Measurements from ENCODE around the gene ATG12. TPM values are rescaled to one million over a fixed set of nuclear protein-coding genes. Genes with fewer than 3 reads are reported as not detected.
"Not testable (repeated sequence)": the region's sequence is repeated elsewhere in the genome, so short reads cannot be mapped to it uniquely, and the experiment has no call there.

ATG12 gene
- total RNA-seq, 1 experiment from 2014 or later: 52.0 TPM

GRCh38 chr5:115825948-115826347 lies 15.4 kb downstream of the ATG12 start:
- DNase-seq (ENCODE audit: low read depth, low spot score) (no peak), ATAC-seq (no peak)
- intact Hi-C loops (cut with micrococcal nuclease; ENCODE audit: unreplicated experiment) (no loop called here), in situ Hi-C loops (cut with HindIII; ENCODE audit: low pct_unique_long_range_greater_than_20kb, low sequenced_read_pairs) (no loop called here)
- Histone ChIP-seq H3K9me3 (ENCODE audit: control insufficient read depth, insufficient read depth, low read depth, low read length) (no peaks in the 10 kb centered on the region), H3K27me3 (ENCODE audit: control insufficient read depth, insufficient read depth, low read length) (no peaks in the 10 kb centered on the region), H3K4me3 (ENCODE audit: low read depth in 2 of 2, low read length in 2 of 2) (no peak overlapping the region), H3K27ac (ENCODE audit: low read length) (no peak overlapping the region), H3K36me3 (ENCODE audit: control insufficient read depth, insufficient read depth, low read length) (0 out of 2 replicates have a peak, but pooled peaks cover 4% of the 10 kb centered on the region), H3K4me1 (ENCODE audit: control insufficient read depth, insufficient read depth, low read length) (no peaks in the 10 kb centered on the region)
- ChIA-PET POLR2A (no interaction called here), CTCF (no interaction called here)
- BruUV-seq (replicated peaks): no TSS peak
- no peak for TF ChIP-seq SIN3A (IDR thresholded peaks at IDR 0.05; ENCODE audit: borderline replicate concordance, insufficient read depth, low read depth, low read length)
- TF ChIP-seq TCF7L2 (IDR thresholded peaks at IDR 0.05; ENCODE audit: low read depth, low read length): no peak
- no peak for TF ChIP-seq REST (IDR thresholded peaks at IDR 0.05; ENCODE audit: insufficient read depth in 1 of 2, low read depth in 2 of 2, low read length in 1 of 2)
- no peak for TF ChIP-seq POLR2AphosphoS5 (IDR thresholded peaks at IDR 0.05; ENCODE audit: low read depth, low read length)
- no peak for TF ChIP-seq CTCF (IDR thresholded peaks at IDR 0.05)

- H3K9me3 ChIP-seq (ENCODE audit: control insufficient read depth, insufficient read depth, low read depth, low read length); intact Hi-C loops (cut with micrococcal nuclease; ENCODE audit: unreplicated experiment); POLR2A ChIA-PET; H3K36me3 ChIP-seq (ENCODE audit: control insufficient read depth, insufficient read depth, low read length); H3K4me1 ChIP-seq (ENCODE audit: control insufficient read depth, insufficient read depth, low read length); H3K27ac ChIP-seq (ENCODE audit: low read length); H3K4me3 ChIP-seq (ENCODE audit: low read depth in 2 of 2, low read length in 2 of 2); DNase-seq (ENCODE audit: low read depth, low spot score); in situ Hi-C loops (cut with HindIII; ENCODE audit: low pct_unique_long_range_greater_than_20kb, low sequenced_read_pairs); H3K27me3 ChIP-seq (ENCODE audit: control insufficient read depth, insufficient read depth, low read length); BruUV-seq (replicated peaks); CTCF ChIA-PET; ATAC-seq: not testable (repeated sequence)
Observed at GRCh38 chr5:115824983-115825382, 16.4 kb downstream of the ATG12 start.

DNA sequence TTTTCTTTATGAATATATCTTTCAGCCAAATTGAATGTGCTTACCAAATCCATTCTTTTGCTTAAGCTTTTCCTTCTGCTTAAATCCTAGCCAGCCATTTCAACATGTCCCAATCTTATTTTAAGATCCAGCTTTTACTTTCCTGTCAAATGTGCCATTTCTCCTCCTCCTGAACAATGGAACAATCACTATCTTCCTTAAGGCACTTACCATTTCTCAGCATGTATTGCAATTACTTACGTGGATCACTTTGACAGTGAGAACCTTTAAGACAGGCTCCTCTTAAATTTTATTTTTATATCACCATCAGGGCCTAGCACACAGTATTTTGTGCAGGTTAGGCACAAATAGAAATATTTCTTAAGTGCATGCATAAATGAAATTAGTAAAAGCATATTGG lies 20.5 kb downstream of the ATG12 start:
- intact Hi-C loops (cut with micrococcal nuclease; ENCODE audit: unreplicated experiment): no loop called here
- Histone ChIP-seq H3K4me1 (ENCODE audit: control insufficient read depth, insufficient read depth, low read length) (no peaks in the 10 kb centered on the region), H3K36me3 (ENCODE audit: control insufficient read depth, insufficient read depth, low read length) (no peaks in the 10 kb centered on the region), H3K27ac (ENCODE audit: low read length) (no peak overlapping the region), H3K27me3 (ENCODE audit: control insufficient read depth, insufficient read depth, low read length) (no peaks in the 10 kb centered on the region), H3K9me3 (ENCODE audit: control insufficient read depth, insufficient read depth, low read depth, low read length) (no peaks in the 10 kb centered on the region), H3K4me3 (ENCODE audit: low read depth in 2 of 2, low read length in 2 of 2) (no peak overlapping the region)
- in situ Hi-C loops (cut with HindIII; ENCODE audit: low pct_unique_long_range_greater_than_20kb, low sequenced_read_pairs): no loop called here
- POLR2A ChIA-PET: no interaction called here
- DNase-seq (ENCODE audit: low read depth, low spot score) (no peak), ATAC-seq (no peak)
- CTCF ChIA-PET: no interaction called here
- no TSS peak for BruUV-seq (replicated peaks)
- TF ChIP-seq REST (IDR thresholded peaks at IDR 0.05; ENCODE audit: insufficient read depth in 1 of 2, low read depth in 2 of 2, low read length in 1 of 2): no peak
- TF ChIP-seq POLR2AphosphoS5 (IDR thresholded peaks at IDR 0.05; ENCODE audit: low read depth, low read length): no peak
- TF ChIP-seq SIN3A (IDR thresholded peaks at IDR 0.05; ENCODE audit: borderline replicate concordance, insufficient read depth, low read depth, low read length): no peak
- no peak for TF ChIP-seq CTCF (IDR thresholded peaks at IDR 0.05)
- TF ChIP-seq TCF7L2 (IDR thresholded peaks at IDR 0.05; ENCODE audit: low read depth, low read length): no peak

Data from Panc1 (cell line).